CD1c-positive myeloid dendritic cell (primary cell): Measurements from ENCODE around the gene EIF3K.
"Not testable (repeated sequence)": the region's sequence is repeated elsewhere in the genome, so short reads cannot be mapped to it uniquely, and the experiment has no call there.

Experiments used
- DNase-seq: peaks from one replicate; pipeline ENCODE4 v3.0.0-alpha.2; 2016; ENCODE audit errors: extremely low spot score

Gene EIF3K

DNA sequence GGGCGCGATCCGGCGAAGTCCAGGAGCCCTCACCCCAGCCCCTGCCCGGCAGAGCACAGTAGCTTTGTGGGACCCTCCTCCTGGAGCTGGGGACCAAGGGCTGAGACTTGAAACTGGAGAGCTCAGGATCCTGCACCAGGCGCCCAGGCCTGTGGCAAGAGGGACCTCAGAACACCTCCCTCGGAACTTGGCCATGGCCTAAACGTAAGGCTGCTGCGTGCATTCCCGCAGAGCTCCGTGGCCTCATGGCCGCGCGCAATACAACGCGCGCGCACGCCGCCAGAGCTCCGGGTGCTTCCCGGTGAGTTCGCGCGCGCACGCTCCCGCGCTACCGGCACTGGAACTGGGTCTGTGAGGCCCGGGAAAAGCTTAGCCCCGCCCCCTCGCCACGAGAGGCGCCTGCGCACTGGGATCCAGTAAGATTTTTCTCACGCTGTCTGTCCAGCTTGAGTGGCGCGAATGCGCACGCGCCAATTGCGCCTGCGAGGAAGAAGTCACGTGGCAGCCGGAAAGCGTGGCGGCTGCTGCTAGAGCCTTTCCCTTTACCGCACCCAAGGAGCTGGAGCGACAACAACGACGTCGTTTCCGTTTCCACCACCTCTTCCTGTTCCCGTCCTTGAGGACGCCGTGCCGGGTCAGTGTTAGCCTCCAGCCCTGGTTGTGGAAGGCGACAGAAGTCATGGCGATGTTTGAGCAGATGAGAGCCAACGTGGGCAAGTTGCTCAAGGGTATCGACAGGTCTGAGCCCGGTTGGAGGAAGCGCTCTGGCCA lies at the start of gene EIF3K:
EIF3K (plus strand) TSS at position 599 of the 771 bp plus-strand sequence; CDS start at position 680, 81 bp downstream.
- DNase-seq, result peak; percentile 100

DNA sequence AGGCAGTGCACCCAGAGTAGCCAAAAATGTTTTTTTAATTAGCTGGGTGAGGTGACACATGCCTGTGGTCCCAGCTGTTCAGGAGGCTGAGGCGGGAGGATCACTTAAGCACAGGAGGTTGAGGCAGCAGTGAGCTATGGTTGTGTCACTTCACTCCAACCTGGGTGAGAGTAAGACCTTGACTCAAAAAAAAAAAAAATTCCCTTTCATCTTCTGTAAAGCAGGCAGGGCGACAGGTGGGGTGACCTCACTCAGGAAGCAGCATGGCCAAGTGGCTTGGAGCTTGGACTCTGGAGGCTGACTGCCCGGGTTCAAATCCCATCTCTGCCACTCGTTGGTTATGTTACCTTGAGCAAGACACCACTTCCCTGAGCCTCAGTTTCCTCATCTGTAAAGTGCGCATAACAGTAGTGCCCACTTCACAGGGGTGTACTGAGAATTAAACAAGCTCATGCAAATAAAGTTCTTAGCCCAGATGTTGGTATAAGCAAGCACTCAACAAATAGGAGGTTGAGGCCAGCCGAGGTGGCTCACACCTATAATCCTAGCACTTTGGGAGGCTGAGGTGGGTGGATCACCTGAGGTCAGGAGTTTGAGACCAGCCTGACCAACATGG lies 49.5 kb upstream of the EIF3K start:
- DNase-seq, result no peak

DNA sequence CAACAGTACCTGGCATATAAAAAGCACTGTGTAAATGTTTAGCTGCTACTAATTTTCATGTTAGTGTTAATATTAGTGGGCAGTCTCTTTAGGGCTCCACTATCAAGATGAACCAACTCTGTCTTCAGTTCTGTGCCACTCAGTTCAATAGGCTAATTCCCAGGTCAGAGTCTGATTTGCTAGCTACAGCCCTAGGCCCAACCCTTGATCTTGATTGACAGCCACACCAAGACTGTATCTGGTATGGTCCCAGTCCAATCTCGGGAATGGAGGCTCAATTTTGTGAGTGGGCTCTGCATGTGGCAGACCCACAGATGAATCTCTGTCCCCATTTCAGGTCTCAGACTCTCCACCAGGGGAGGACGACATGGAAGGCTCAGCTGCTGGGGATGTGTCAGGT lies 47.3 kb upstream of the EIF3K start:
- no peak for DNase-seq

DNA sequence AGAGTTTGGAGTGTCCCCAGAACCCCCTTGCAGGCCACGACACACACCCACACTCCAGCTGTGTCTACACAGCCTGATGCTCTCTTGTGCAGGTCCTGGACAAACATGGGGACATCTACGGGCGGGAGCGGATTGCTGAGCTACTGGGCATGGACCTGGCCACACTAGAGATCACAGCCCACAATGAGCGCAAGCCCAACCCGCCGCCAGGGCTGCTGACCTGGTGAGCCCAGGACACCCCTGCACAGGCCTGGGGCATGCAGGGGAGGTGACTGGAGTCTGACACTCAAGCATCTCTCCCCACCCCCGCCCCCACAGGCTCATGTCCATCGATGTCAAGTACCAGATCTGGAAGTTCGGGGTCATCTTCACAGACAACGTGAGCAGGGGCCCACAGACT lies 41.2 kb upstream of the EIF3K start:
- DNase-seq, result no peak

- DNase-seq, result not testable (repeated sequence)
These were observed 39.7 kb upstream of the EIF3K start for GRCh38 chr19:38579304-38579703.

DNA sequence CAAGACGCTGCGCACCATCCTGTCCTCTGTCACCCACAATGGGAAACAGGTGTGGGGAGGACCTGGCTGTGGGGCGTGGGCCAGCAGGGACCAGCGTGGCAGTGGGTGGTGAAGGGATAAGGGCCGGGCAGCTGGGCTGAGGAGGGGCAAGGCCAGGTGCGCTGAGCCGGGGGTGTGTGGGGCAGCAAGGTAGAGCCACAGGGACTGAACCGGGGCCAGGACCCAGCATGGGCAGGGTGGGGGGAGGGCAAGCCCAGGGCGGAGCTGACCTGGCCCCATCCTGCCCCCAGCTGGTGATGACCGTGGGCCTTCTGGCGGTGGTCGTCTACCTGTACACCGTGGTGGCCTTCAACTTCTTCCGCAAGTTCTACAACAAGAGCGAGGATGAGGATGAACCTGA lies 38.9 kb upstream of the EIF3K start:
- no peak for DNase-seq

DNA sequence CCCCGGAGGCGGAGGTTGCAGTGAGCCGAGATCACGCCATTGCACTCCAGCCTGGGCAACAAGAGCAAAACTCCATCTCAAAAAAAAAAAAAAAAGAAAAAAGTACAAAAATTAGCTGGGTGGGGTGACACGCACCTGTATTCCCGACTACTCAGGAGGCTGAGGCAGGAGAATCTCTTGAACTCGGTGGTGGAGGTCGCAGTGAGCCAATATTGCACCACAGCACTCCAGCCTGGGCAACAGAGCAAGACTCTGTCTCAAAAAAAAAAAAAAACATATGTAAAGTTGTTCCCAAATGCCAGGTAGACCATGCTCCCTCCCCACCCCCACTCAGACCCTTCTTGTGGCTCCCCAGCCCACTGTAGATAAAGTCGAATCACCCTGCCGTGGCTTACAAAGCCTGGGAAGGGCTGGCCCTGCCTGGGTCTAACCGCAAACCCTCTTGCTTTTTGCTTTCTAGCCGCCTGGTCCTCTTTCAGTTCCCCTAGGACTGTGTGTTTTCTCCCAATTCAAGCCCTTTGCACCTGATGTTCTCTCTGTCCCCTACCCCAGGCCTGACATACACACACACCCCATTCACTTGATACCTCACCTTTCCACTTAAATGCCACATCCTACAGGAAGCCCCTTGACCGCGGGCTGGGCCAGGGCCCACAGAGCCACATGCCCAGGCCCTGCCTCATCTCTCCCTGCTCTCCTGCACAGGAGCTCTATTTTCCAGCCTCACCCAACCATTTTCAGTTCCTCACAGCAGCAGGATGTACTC lies 35.6 kb upstream of the EIF3K start:
- peak; percentile 54 for DNase-seq

GRCh38 chr19:38583985-38584305 lies 35.0 kb upstream of the EIF3K start:
- no peak for DNase-seq

DNA sequence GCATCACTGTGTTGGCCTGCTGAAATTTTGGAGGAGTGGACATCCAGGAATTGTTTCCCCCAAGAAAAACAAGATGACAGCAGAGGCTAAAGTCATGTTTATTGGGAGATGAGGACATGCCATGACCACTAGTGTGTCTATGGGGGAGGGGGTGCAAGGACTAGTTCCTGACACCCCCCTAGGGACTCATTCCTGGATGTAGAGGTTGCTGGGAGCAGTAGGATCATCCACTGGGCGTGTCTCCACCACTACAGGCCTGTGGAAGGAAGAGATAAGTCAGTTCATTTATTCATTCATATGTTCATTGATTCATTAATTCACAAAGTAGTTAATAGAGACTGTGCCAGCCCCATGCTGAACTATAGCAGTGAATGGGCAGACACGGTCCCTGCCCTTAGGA lies 31.4 kb upstream of the EIF3K start:
- DNase-seq, result no peak

- no peak for DNase-seq
These were observed 30.9 kb upstream of the EIF3K start for GRCh38 chr19:38588041-38588440.

DNA sequence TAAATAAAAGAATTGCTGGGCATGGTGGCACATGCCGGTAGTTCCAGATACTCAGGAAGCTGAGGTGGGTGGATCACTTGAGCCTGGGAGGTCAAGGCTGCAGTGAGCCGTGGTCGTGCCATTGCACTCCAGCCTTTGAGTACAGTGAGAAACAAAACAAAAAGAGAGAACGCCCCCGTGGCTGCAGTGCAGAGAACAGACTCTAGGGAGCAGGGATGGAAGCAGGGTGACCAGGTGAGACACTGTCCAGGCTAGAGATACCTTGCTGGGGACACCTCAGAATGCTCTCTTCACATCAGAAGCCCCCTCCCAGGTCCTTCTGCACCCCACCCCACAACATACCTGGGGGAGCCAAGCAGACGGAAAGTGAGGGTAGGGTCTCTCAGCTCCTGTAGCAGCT lies 26.0 kb upstream of the EIF3K start:
- no peak for DNase-seq

GRCh38 chr19:38596057-38596981 lies 22.7 kb upstream of the EIF3K start:
- DNase-seq, result no peak

DNA sequence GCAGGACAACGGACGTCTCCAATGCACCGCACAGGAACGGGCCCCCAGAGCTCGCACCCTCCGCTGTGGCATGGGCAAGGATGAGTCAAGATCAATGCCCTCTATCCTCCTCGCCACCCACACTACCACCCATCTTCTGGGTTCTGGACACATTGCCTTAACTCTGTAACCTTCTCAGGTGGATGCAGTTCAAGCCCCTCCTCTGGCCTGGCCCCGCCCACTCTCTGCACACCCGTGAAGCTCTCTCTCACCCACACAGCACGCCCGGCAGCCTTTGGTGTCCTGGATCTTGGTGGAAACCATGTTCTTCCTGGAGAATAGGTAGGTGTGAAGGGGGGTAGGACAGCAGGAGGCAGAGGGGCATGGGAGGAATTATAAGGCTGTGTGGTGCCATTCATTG lies 21.9 kb upstream of the EIF3K start:
- DNase-seq, result no peak

GRCh38 chr19:38599722-38600121 lies 19.3 kb upstream of the EIF3K start:
- DNase-seq, result no peak

DNA sequence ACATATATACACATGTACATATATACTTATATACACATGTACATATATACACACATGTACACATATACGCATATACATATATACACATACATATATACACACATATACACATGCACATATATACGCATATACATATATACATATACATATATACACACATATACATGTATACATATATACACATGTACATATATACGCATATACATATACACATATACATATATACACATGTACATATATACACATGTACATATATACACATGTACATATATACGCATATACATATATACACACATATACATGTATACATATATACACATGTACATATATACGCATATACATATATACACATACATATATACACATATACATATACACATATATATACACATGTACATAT lies 16.1 kb upstream of the EIF3K start:
- DNase-seq, result not testable (repeated sequence)

GRCh38 chr19:38606131-38606530 lies 12.9 kb upstream of the EIF3K start:
- DNase-seq, result no peak

DNA sequence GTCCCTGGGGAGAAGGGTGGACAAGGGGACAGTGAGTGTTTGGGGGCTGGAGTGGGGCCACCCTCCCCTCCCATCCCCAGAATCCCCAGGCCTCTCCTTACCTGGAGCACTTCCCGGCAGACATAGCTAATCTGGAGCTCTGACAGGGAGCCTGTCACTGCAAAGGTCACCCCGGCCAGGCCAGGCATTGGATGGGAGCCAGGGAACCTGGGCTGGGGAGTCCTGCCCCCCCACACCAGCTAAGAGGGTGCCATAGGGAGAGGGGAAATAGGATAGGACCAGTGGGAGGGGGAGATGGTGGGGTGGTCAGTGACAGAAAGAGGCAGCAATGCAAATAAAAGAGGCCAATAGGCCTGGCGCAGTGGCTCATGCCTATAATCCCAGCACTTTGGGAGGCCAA lies 4.7 kb upstream of the EIF3K start:
- DNase-seq, result no peak

GRCh38 chr19:38615007-38615581 lies 3.9 kb upstream of the EIF3K start:
- DNase-seq, result no peak

DNA sequence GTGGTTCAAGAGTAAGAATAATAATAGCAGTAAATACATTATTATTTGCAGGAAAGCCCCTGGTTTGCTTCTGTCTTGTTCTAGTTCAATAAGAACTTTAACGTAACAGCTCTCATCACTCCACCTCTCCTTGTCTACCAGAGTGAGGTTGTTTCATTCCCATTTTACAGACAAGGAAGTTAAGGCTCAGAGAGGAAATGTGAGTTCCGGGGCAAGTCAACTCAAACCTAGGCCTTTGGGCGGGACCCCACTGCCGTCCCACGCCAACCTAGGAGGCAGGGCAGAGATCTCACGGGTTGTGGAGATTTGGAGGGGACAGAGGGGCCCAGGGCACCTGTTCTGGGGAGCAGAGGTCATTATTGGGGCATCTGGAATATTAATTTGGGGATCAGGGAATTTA lies 2.7 kb upstream of the EIF3K start:
- no peak for DNase-seq

DNA sequence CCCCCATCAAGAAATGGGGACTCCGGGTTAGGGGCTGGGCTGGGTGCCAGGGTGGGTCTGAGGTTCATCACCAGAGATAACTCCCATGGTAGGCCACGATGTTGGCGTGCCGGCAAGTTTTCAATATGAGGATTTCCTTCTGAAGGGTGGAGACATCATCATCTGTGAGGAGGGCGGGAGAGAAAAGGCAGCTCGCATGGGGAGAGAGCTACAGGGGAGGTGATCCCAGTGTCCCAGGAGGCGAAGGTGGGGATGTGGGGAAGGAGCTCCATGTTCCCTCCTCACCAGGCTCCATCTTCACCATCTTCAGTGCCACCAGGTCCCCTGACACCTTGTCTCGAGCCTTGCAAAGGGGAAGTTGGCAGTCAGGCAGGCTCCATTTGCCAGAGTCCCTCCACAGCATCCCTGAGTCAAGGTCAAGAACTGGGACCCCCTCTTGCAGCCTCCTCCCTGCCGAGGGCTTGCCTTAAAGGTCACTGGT lies 1.7 kb upstream of the EIF3K start:
- peak; percentile 6 for DNase-seq
